Glutamatergic neuron (in vitro differentiated cells): Measurements from ENCODE around the gene EFNA2. TPM values are rescaled to one million over a fixed set of nuclear protein-coding genes. Genes with fewer than 3 reads are reported as not detected.

Experiments used
- total RNA-seq: library from RNA; stranded (reverse); fragmentation: NEBNext Ultra II Directional; extraction: Animal tissue kit (Norgen Biotek cat#: 25700); gene quantifications from one replicate; pipeline ENCODE4 v1.2.1, GENCODE V29; 2021; ENCODE audit not compliant: unreplicated experiment

Gene EFNA2
- total RNA-seq, 1 donor from 2014 or later, result 61.4 TPM

Other genes starting within 250 kb of the EFNA2 start
- gene ABCA7, start 245.8 kb upstream of the EFNA2 start, total RNA-seq, result 110 TPM
- 1.7 TPM for gene ARHGAP45, start 218.7 kb upstream of the EFNA2 start, total RNA-seq
- gene POLR2E, start 190.5 kb upstream of the EFNA2 start, total RNA-seq, result 140 TPM
- gene GPX4, start 181.9 kb upstream of the EFNA2 start, total RNA-seq, result 210 TPM
- 65.5 TPM for gene SBNO2, start 111.6 kb upstream of the EFNA2 start, total RNA-seq
- gene STK11, start 80.1 kb upstream of the EFNA2 start, total RNA-seq, result 48.2 TPM
- gene CBARP, start 47.9 kb upstream of the EFNA2 start, total RNA-seq, result 74.7 TPM
- gene ATP5F1D, start 44.1 kb upstream of the EFNA2 start, total RNA-seq, result 129 TPM
- gene MIDN, start 37.3 kb upstream of the EFNA2 start, total RNA-seq, result 325 TPM
- gene CIRBP, start 16.5 kb upstream of the EFNA2 start, total RNA-seq, result 341 TPM
- gene FAM174C, start 10.3 kb upstream of the EFNA2 start, total RNA-seq, result 17.3 TPM
- 123 TPM for gene NDUFS7, start 98.0 kb downstream of the EFNA2 start, total RNA-seq
- 17.9 TPM for gene GAMT, start 115.7 kb downstream of the EFNA2 start, total RNA-seq
- 135 TPM for gene DAZAP1, start 121.7 kb downstream of the EFNA2 start, total RNA-seq
- gene RPS15, start 152.5 kb downstream of the EFNA2 start, total RNA-seq, result 603 TPM
- gene APC2, start 164.2 kb downstream of the EFNA2 start, total RNA-seq, result 371 TPM
- gene C19orf25, start 193.3 kb downstream of the EFNA2 start, total RNA-seq, result 29.2 TPM
- 21.2 TPM for gene PCSK4, start 204.5 kb downstream of the EFNA2 start, total RNA-seq
- gene REEP6, start 205.3 kb downstream of the EFNA2 start, total RNA-seq, result 21.5 TPM
- gene ADAMTSL5, start 227.1 kb downstream of the EFNA2 start, total RNA-seq, result 0.83 TPM
- 0.69 TPM for gene PLK5, start 238.2 kb downstream of the EFNA2 start, total RNA-seq